ENCODE measurements around the gene PPP1R12B.
"Not testable (repeated sequence)": the region's sequence is repeated elsewhere in the genome, so short reads cannot be mapped to it uniquely, and the experiment has no call there.

PPP1R12B gene

DNA sequence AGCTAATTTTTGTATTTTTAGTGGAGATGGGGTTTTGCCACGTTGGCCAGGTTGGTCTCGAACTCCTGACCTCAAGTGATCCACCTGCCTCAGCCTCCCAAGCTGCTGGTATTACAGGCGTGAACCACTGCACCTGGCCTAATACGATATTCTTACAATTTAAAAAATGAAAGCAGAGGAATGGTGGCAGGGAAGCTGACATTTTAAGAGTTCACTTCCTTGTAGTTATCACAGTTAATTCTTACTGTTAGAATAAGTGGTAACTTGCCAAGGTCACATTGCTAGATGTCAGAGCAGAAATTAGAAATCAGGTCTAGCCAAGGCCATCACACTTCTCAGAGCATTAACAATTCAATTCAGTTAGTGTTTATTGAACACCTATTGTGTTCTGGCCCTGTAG lies 207.5 kb downstream of the PPP1R12B start:
- not testable (repeated sequence) for DNase-seq (ENCODE audit: low read depth in 2 of 2)

DNA sequence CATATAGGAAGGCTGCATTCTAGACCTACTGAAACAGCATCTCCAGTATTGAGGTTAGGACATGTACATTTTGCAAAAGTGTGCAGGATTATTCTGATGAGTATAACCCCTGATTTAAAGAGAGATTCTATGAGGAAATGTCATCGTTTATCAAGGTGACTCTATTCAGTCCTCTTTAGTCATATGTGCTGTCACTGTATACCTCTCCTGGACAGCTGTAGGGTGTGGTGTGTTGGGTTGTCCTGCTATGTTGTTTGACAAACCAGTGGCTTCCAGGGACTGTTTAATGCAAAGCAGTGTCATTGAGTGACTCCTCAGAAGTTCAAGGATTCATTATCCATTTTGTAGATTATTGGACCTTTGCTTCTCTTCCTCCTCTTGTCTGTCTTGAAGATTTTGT lies 209.2 kb downstream of the PPP1R12B start:
- DNase-seq (ENCODE audit: low read depth in 2 of 2), result not testable (repeated sequence)

DNA sequence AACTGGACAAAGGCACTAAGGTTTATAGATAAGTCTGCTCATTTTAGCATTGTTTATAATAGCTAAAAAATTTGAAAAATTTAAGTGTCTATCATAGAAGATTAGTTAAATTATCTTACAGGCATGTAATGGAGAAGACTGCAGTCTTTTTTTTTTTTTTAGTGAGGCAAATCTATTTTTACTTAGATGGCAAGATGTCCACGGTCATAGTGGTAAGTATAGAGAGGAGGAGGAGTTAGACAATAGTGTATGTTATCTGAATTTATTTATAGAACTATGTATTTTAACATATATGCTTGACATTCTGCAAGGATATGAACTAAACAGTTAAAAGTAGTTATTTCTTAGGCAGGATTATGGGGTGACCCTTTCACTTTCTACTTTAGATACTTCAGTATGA lies 212.7 kb downstream of the PPP1R12B start:
- DNase-seq (ENCODE audit: low read depth in 2 of 2), result no peak

DNA sequence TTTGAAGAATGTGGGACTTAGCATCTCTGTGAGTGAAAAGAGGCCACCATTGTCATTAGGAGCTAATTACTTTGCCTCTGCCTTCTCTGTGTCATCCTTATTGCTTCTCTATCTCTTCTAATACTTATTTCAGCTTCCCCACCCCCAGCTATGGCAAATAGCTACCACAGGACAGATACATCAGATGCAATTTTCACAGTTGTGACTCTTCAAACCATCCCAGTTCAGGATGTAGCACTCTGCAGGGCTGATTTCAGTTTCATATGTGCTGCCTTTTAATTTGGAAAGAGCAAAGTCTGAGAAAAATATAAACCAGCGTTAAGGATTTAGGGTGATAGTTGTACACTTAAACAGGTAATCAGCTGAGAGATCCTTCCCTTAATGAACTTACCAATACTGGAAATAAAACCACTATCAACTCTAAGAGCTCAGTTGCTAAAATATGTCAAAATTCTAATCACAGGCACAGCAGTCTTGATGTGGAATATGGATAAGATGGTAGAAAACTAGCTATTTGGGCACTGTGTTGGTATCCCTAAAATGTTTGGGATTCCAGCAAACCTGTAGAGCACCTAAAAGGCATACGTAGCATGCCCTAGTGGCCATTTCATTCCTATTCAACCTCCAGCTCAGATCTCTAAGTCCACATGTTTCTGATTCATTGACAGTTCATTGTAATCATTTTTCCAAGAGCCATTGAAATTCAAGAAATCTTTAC lies 213.4 kb downstream of the PPP1R12B start:
- no peak for DNase-seq (ENCODE audit: low read depth in 2 of 2)

DNA sequence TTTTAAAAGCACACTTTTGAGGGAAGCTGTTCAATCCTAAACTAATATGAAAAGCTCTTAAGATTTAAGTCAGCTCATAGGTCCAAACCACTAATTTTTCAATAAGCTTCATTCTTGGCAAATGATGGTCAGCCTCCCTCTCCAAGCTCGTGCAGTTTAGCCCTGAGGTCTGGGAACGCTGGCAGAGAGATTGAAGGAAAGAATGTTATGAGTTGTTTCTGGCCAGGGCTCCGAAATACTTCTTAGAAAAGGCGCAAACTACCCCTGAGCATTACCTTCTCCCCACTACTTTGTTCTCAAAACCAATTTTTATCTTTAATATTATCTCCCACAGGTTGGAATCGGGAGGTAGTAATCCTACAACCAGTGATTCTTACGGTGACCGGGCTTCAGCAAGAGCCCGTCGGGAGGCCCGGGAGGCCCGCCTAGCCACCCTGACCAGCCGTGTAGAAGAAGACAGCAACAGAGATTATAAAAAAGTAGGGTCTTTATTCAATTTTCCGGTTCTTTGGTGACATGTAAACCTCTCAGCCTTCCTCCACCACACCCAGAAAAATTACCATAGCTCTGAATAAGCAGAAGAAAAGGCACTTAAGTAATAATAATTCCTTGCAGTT lies 214.1 kb downstream of the PPP1R12B start:
- DNase-seq (ENCODE audit: low read depth in 2 of 2), result no peak

DNA sequence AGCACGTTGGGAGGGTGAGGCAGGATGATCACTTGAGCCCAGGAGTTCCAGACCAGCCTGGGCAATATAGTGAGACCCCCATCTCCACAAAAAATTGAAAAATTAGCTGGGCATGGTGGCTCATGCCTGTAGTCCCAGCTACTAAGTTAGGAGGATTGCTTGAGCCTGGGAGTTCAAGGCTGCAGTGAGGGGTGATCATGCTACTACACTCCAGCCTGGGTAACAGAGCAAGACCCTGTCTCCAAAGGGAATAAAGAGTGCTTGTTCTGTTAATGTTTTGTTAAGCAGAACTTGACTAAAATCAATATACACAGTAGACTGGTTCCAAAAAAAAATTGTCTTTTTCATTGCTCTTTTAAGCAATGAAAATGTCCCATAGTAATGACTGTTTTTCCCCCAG lies 215.3 kb downstream of the PPP1R12B start:
- DNase-seq (ENCODE audit: low read depth in 2 of 2), result no peak

DNA sequence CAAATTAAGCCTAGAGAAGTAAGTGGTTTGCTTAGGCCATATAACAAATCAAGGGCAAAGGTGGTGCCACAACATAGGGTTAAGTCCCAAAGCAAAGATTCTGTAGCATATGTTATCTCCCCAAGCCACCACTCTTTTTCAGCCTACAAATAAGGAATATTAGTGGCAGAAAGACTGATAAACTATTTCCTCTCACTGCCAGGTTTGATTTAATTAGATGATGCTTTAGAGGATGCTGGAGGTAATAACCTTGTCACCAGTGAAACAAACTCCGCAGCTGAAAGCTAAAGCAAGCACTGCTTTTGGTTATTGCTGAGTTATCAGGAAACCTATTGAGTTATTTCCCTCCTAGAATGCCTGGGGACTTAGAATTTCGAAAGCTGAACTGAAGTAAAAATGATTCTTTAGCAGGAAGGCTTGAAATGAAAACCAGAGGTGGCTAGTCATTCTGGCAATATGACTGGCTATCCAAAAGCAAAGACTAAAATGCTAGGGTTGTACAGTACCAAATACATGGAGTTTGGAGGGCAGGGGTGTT lies 216.5 kb downstream of the PPP1R12B start:
- no peak for DNase-seq (ENCODE audit: low read depth in 2 of 2)

DNA sequence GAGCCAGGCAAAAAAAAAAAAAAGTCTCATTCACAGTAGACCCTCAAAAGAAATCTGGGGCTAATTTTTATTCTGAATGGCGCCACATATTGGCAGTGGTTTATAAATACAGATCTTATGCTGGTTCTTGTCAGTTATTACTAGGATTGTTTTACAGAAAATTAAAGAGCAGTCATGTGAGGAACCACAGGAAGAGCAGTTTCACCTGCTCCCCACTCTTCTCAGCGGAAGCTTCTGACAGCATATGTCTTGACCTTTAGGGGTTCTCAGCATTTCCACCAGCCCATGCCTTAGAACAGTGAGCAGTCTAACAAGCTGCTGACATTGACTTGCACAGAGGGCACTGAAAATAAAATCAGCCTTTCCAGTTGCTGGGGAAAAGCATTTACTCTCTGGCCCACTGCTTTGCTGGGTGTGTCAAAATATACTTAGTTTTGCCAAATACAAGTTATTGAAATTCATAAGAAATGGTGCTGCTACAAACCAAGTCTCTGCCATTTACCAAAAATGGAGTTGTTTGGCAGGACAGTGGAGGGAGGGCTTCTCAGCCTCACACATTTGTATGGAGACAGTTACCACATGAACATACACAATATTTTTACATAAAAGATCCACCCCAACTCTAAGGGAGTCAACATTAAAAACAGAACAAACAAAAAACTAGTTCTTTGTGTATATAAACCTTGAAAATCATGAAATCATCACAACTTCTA lies 217.5 kb downstream of the PPP1R12B start:
- no peak for DNase-seq (ENCODE audit: low read depth in 2 of 2)

DNA sequence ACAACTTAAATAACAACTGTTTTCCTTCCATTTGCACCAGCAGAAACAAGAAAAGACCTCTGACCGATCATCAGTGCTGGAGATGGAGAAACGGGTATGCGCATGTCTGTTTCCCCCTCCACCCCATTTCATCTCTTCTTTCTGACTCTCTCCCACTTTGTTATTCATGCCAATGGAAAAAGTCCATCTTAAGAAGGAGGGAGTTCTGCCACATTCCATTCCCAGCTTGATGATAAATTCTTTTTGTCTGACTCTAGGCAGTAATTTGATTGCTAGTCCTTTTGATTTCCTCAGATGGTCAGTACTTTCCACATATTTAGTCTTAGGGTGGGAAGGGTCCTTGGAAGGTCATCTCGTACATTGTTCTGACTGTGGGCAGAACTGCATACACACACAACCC lies 219.2 kb downstream of the PPP1R12B start:
- no peak for DNase-seq (ENCODE audit: low read depth in 2 of 2)

DNA sequence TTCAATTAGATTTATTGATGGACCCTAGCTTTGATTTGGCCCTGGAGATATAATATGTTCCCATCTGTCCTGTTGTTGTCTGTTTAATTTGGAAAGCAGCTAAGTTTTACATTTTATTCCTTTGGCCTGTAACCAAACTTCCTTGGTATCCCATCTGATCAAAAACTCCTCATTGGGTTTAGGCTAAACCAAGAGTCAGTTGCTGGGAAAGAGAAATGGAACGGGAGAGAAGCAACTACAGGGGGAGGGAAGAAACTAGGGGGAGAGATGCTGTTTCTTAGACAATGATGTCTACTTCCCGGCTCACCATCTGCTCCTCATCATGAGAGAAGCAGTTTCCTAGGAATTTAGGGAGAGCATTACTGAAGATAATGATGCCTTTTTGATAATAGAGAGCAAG lies 219.9 kb downstream of the PPP1R12B start:
- no peak for DNase-seq (ENCODE audit: low read depth in 2 of 2)

DNA sequence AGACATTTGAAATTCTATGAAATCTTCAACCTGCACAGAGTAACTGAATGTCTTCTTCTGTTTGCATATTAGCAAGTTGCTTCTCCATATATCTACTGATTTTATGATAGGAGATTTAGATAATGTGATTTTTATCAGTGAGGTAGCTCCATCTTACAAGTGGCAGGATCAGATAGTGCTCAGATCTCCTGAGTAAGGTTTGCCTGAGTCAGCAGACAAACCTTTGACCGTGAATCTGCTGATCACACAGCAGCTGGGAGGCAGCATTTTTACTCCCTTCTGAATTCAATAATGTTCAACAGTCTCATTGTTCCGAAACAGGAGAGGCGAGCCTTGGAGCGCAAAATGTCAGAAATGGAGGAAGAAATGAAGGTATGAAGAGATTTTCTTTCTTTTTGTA lies 220.3 kb downstream of the PPP1R12B start:
- no peak for DNase-seq (ENCODE audit: low read depth in 2 of 2)

DNA sequence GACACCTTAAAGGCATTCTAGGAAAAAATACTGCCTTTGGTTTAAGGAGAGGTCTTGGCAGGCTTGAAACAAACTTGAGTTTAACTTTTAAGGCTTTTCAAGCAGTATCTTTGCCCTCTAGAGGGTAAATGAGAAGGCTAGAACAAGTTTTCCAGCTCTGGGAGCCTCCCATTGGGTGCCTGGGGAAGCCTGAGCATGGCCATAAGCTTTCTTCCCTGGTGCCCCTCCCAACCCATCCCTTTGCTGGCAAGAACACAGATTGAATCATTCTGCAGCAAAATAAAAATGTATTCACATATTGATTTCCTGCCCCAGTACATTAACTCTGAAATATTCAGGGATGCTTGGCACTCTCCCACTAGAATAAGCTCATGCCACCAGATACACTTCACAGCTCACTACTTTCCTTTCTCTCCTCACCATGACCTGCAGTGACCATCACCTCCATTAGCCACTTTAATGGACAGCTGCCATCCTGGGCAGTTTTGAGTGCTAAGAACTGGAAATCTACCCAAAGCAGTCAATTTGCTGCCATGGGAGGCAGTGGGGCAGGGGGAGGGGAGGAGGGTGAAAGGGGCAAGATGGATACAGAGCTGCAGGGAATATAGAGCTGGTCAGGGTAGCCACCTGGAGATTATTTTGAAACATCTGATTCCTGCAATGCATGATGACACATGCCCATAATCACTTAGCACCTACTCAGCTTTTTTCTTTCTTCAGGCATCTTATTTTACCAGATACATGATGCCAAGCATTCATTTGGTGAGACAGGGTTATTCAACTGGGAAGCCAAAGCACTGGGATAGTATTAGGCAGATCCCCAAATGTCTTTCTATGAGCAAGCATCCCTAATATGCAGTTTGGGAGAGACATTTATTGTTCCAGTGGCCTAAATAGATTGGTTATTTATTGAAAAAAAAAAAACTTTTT lies 221.2 kb downstream of the PPP1R12B start:
- no peak for DNase-seq (ENCODE audit: low read depth in 2 of 2)

DNA sequence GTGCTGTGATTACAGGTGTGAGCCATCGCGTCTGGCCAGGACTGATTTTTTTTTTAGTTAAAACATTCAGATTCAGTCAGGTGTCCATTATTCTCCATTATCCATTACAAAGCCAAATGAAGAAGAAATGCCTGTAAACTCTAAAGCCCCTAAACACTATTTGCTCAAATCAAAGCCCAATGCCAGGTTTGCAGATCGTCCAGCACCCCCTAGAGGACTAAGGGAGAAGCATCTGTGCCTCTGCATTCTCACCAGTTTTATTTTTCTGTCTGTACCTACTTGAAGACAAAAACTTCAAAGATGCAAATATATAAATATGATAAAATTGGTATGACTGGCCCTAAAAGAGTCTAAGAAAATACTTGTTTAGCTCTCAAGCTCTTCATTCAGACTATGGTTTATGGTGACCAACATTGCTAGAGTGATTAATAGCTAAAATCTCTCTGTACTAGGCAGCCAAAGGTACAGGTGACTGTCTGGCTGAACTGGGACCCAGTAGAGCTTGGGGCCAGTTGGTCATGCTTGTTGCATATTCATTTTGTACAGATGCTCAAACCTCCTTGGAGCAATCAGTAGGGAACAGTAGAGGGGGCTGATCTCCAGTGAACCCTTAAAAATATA lies 223.3 kb downstream of the PPP1R12B start:
- DNase-seq (ENCODE audit: low read depth in 2 of 2), result no peak

DNA sequence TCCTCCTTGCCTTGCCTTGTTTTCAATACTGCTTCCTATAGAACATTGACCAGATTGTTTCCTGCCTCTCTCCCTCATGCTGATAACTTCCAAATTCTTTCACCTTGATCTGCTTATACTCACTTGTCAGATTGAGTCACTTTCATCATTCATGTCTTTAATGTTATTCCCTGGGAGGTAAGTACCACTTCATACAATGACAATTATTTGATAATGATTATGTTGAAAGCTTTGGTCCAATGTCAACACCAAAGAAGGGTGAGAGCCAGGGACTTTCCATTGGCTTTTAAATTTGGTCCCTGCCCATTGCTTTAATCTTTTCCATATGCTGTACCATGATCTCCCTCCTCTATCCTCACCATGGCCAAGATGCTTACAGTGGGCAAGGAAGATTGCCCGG lies 224.4 kb downstream of the PPP1R12B start:
- no peak for DNase-seq (ENCODE audit: low read depth in 2 of 2)

DNA sequence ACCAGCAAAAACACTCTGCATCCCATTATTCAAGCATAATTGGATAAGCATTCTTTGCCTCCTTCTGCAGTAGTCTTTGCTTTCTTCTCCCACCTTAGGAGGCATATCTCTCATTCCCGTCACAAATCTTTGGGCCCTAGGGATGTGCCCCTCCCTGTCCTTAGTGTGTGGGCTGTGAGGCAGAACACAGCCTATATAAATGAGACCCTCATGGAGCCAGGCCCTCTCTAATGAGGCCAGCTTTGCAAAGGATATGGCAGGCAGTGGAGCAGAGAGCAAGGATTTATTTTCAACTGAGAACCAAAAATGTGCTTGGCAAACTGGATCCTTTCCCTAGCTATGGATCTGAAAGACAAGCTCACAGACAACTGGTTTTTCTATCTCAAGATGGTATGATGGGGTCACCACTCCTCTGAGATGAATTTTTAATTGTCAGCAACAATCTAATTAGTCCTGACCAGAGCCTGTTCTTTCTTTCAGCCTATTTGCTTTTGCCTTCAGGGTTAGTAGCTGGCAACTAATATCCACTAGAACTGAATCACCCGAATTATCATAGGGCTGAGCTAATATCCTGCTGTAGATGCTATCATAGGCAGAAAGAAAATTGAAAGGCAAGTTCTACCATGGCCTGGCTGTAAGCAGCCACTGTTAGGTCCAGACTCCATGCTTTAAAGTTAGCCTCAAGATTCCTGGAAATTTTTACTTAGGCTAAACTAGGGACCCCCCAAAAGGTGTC lies 227.6 kb downstream of the PPP1R12B start:
- DNase-seq (ENCODE audit: low read depth in 2 of 2), result no peak

DNA sequence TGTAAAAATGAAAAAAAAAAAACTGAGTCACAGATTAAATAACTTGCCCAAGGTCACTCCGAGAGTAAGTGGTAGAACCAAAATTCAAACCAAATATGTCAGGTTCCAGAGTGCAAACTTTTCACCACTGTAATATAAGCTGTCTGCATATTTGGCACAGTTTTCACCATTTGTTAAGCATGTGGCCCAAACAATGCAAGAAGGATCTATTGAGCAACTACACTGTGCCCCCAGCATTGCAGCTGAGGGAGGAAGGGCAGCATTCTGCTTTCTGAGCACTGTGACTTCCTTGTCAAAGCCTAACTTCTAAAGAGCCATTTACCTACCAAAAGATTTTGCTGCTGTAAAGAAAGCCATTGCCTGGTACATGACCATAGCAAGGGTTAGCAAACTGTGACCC lies 228.3 kb downstream of the PPP1R12B start:
- DNase-seq (ENCODE audit: low read depth in 2 of 2), result no peak

DNA sequence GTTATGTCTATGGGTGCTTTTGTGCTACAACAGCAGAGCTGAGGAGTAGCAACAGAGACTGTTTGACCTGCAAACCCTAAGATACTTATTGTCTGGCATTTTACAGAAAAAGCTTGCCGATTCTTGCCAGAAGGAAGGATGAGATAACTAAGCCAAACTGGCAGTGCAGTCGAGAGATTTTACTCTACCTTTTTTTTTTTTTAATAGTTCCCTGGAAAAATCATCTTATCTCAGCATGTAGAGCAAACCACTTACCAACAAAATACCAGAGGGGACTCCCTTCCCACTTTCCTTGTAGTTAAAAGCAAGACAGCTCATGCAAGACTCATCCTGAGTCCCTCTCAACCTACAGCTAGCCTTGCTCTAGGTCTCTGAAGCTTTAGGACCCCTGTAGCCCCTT lies 228.9 kb downstream of the PPP1R12B start:
- no peak for DNase-seq (ENCODE audit: low read depth in 2 of 2)

DNA sequence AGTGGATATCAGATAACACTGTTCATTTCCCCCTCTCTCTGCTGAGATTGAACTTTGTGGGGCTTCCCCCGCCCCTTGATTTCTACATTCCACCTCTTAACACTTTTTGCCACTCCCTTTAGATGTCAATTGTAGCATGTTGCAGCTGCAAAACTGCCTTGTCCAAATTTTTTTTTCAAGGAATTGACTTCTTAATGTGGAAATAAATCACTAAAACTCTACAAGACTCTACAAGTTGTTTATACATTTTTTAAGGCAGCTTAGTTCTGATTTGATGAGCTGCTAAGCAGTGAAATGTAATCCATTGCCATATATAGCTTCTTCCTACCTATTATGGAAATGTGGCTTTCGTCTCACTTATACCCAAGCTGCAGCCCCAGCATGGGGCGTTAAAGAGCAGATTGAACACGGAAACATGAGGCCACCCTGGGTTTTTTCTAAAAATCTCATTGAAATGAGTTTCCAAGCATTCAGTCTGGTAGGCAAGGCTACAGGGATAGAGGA lies 229.6 kb downstream of the PPP1R12B start:
- DNase-seq (ENCODE audit: low read depth in 2 of 2), result no peak

DNA sequence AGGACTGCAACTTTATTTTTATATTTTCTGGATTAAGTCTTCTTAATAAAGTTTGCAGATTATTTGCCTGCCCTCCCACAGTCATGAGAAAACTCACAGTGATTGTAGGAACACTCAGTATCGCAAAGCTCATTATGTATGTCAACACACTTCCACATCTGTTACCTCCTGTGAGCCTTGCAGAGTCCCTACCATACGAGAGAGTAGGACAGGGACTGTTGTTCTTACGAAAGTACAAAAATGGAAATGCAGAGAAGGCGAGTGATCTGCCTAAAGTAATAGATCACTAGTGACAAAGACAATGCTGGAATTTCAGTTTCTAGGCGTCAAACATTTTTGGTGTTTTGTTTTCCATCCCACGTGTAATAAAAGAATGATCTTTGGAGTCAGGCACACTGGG lies 230.1 kb downstream of the PPP1R12B start:
- no peak for DNase-seq (ENCODE audit: low read depth in 2 of 2)

DNA sequence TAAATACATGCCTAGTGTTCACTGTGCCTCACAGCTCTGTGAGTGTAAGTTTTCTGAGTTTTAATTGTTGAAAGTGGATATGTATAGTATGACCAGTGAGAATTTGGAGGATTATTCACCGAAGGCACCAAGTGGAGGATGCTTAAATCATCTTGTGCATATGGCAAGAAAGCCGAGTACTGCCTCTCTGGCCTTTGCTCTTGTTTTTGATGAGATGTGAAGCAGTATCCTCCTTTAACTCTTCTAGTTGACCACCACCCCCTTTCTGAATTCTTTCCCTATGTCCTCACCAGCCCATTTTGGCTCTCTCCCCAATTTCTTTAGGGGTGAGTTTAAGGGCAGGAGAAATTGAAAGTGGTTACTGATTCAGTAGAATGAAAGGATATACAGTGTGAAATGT lies 231.3 kb downstream of the PPP1R12B start:
- no peak for DNase-seq (ENCODE audit: low read depth in 2 of 2)
